Mucosa of stomach (tissue), 1 donor: ENCODE results near the gene SEL1L.
"Not testable (repeated sequence)": the region's sequence is repeated elsewhere in the genome, so short reads cannot be mapped to it uniquely, and the experiment has no call there.

ENCODE experiments used
- H3K27me3 ChIP-seq: one replicate; pipeline ENCODE4 v1.7.0; 2013; ENCODE audit warnings: mild to moderate bottlenecking, low read length; ENCODE audit not compliant: control insufficient read depth, insufficient read depth
- H3K36me3 ChIP-seq: one replicate; pipeline ENCODE4 v1.7.0; 2013; ENCODE audit warnings: low read length; ENCODE audit not compliant: control insufficient read depth, insufficient read depth
- H3K4me1 ChIP-seq: one replicate; pipeline ENCODE4 v1.7.0; 2013; ENCODE audit warnings: mild to moderate bottlenecking, low read length; ENCODE audit not compliant: control insufficient read depth, insufficient read depth
- H3K4me3 ChIP-seq: one replicate; pipeline ENCODE4 v1.7.0; 2013; ENCODE audit warnings: low read length
- H3K9ac ChIP-seq: one replicate; pipeline ENCODE4 v1.7.0; 2013; ENCODE audit warnings: mild to moderate bottlenecking, low read length, moderate library complexity
- H3K9me3 ChIP-seq: one replicate; pipeline ENCODE4 v1.7.0; 2013; ENCODE audit warnings: mild to moderate bottlenecking, low read length, moderate library complexity; ENCODE audit not compliant: control insufficient read depth
- donor health status: Pancreatic carcinoma.

Gene SEL1L

DNA sequence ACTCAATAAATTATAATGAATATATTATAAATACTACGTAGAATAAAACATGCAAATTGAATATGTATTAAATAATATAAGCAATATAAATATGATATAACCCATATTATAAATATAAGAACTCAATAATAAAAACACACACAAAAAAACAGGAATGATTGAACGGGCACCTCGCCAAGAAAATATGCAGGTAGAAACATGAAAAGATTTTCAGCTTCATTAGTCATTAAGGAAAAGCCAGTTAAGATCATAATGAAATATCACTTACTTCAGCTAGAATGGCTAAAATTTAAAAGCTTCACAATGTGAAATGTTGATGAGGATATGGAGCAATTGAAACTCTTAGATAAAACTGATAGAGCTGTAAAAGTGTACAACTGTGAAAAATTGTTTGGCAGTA lies 17.8 kb upstream of the SEL1L start:
- Histone ChIP-seq H3K4me3 (no peak overlapping the region), H3K4me1 (no peaks in the 10 kb centered on the region), H3K36me3 (no peaks in the 10 kb centered on the region), H3K9me3 (no peaks in the 10 kb centered on the region), H3K9ac (no peak overlapping the region), H3K27me3 (no peaks in the 10 kb centered on the region)

DNA sequence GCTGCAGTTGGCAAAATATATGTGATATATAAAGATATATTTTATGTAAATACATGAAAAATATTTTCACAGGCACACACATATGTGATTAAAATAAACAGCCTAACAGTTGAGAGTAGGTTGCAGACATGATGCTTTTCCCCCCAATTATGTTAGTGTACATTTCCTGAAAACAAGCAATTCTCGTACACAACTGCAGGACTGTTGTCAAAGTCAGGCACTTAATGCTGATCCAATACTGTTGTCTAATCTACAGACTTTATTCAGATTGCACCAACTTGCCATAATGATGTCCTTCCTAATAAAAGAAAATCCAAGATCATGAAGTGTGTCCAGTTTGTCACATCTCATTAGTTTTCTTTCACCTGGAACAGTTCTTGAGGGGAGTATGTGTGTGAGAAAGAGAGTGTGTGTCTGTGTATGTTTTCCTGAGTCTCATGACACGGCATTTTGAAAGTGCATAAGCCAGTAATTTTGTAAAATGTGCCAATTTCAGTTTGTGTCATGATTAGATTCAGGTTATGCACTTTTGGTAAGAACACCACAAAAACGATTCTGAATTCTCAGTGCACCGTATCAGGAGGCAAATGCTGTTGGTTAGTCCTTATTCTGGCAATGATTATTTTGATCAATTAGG lies 16.5 kb upstream of the SEL1L start:
- H3K9ac ChIP-seq: no peak overlapping the region

DNA sequence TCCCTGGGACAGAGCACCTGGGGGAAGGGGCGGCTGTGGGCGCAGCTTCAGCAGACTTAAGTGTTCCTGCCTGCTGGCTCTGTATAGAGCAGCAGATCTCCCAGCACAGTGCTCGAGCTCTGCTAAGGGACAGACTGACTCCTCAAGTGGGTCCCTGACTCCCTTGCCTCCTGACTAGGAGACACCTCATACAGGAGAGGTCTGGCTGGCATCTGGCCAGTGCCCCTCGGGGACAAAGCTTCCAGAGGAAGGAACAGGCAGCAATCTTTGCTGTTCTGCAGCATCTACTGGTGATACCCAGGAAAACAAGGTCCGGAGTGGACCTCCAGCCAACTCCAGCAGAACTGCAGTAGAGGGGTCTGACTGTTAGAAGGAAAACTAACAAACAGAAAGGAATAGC lies 7.6 kb upstream of the SEL1L start:
- H3K9me3 ChIP-seq, H3K4me1 ChIP-seq, H3K36me3 ChIP-seq, H3K4me3 ChIP-seq, H3K9ac ChIP-seq, H3K27me3 ChIP-seq: not testable (repeated sequence)

More for the DNA sequence above, 16.5 kb upstream of the SEL1L start:
- H3K4me1 ChIP-seq: no peaks in the 10 kb centered on the region
- no peak overlapping the region for H3K4me3 ChIP-seq
- H3K27me3 ChIP-seq: no peaks in the 10 kb centered on the region
- H3K9me3 ChIP-seq: no peaks in the 10 kb centered on the region
- no peaks in the 10 kb centered on the region for H3K36me3 ChIP-seq

DNA sequence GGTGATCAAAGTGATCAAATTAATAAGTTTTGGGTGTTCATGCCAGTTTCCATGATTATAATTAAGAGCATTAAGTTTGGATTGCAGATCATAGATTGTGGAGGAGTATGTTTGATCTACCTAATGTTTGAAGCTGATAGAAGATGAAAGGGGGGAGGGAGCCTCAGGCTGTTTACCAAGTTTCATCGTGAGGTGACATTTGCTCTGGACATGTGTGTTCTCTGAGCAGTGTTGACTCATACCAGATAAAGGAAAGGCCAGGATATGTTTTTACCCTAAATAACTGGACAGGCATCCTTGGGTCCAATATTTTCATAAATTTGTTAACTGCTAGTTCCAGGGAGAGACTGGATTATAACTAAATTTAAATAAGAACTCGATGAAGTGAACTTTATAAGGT lies 3.5 kb upstream of the SEL1L start:
- no peaks in the 10 kb centered on the region for H3K36me3 ChIP-seq
- no peaks in the 10 kb centered on the region for H3K9me3 ChIP-seq
- no peak overlapping the region for H3K9ac ChIP-seq
- H3K4me3 ChIP-seq: no peak overlapping the region
- H3K27me3 ChIP-seq: no peaks in the 10 kb centered on the region
- H3K4me1 ChIP-seq: peaks cover 24% of the 10 kb centered on the region

DNA sequence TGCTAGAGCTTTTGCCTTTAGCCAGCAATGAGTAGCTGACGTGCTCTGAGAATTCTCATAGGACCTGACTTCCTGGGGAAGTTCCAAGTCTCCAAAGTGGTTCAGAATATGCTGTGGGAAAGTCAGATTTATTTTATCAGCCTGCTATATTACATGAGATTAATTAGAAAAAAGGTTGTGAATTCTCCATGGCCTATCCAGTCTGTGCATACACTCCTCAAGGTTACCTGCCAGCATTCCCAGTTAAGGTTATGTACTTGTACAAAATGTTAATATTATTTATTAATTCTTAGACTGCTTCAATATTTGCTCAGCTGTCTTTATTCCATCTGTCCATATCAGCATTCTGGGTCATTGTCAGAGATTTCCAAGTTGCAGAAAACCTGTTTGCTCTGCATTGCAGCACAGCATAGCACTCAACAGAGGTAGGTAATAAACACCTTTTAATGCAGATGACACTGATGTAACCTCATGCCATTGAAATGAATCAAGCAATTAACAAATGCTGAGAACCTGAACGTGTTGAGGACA lies 2.7 kb upstream of the SEL1L start:
- Histone ChIP-seq H3K4me3 (no peak overlapping the region), H3K9ac (no peak overlapping the region), H3K9me3 (no peaks in the 10 kb centered on the region), H3K4me1 (peaks cover 29% of the 10 kb centered on the region), H3K27me3 (no peaks in the 10 kb centered on the region), H3K36me3 (no peaks in the 10 kb centered on the region)

DNA sequence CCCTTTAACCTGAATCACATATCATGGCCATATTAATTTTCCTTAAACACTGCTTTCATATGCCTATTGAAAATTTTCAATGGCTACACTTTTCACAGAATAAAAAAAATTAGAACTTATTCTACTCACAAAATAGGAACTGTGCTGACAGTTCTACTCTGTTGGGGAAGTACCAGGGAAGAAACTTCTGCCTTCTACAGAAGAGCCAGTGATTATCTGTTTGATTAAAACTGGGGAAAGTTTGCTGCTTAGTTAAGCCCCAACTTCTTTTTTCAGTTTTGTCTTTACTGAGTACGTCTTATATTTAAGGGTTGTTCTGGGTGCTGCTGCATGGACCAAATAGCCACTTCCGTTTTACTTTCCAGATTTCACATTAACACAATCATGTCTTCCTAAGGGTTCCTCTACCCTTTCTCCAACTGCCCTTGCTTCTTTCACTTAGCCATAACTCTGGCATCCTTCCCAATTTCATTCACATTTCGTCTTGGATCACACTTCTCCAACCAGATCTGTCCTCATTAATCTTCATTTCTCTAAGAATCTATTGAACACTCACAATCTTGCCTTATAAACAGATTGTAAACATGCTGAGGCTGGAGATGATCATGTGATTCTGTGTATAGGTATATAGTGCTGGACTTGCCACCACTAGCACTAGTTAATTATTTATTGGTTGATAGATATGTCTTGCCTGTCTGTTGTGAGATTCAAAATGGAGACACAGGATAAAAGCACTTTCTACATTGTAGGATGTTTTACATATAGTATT lies 1.9 kb upstream of the SEL1L start:
- Histone ChIP-seq H3K4me3 (no peak overlapping the region), H3K4me1 (peaks cover 29% of the 10 kb centered on the region), H3K9me3 (no peaks in the 10 kb centered on the region)

DNA sequence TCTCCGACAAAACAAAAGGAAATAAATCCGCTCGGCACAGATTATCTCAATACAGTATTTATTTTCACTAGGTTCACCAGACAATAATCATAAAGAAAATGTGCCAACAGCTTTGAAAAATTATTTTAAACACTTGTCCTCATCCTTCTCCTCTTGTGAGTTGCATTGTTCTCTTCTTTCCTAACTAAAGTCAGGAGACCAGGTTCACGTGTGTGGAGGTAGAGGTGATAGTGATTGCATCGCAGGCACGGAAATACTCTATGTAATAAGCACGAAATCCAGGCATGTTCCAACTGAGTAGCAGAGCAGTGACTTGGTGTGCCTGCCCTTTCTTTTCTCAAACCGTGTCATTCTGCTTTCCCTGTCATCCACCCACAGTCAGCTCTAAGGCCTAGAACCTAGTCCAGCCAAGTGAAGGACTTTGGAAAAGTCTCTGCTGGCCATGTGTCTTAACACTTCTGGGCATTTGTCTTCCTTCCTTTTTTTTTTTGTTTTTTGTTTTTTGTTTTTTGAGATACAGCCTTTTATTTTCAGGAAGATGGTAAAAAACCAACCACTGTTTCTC lies 939 bp upstream of the SEL1L start:
- H3K4me3 ChIP-seq: no peak overlapping the region
- no peak overlapping the region for H3K9ac ChIP-seq
- H3K36me3 ChIP-seq: no peaks in the 10 kb centered on the region
- peaks cover 35% of the 10 kb centered on the region for H3K4me1 ChIP-seq
- no peaks in the 10 kb centered on the region for H3K9me3 ChIP-seq
- H3K27me3 ChIP-seq: no peaks in the 10 kb centered on the region

More for the DNA sequence above, 1.9 kb upstream of the SEL1L start:
- Histone ChIP-seq H3K36me3 (no peaks in the 10 kb centered on the region), H3K9ac (no peak overlapping the region), H3K27me3 (no peaks in the 10 kb centered on the region)

DNA sequence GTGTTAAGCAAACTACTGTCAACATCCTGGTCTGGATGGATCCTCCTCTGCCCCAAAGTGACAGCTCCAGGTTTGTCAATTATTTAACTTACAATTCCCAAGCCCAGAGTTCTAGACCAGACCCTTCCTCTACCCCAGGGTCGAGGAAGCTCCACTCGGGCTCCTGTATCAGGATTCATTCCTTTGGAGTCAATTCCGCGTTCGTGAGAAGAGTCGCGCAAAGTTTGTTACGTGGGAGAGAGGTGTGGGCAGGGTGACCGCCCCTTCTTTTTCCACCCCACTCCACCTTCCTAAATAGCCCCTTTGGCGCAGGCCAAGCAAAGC lies 479 bp downstream of the SEL1L start:
- H3K9me3 ChIP-seq: no peaks in the 10 kb centered on the region
- H3K4me1 ChIP-seq: peaks cover 35% of the 10 kb centered on the region
- H3K9ac ChIP-seq: peak overlapping the region; percentile 93
- peak overlapping the region; percentile 83 for H3K4me3 ChIP-seq
- H3K36me3 ChIP-seq: no peaks in the 10 kb centered on the region
- H3K27me3 ChIP-seq: no peaks in the 10 kb centered on the region

DNA sequence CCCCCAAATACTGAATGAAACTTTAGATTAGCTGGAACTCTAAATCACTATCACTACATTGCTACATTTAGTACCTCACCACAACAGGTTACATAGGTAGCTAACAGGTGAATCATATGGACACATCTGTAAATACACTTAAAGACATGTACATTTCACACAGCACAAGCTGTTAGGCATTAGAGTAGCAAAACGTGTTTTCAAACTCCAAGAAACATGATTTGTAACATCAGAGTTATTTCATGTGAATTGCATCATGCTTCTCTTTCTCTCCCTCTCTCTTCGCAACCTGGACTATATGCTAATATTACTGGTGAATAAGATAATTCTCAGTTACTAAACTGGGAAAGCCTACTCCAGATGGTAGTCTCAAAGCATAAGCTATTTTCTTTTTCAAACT lies 4.3 kb downstream of the SEL1L start:
- Histone ChIP-seq H3K36me3 (no peaks in the 10 kb centered on the region), H3K27me3 (no peaks in the 10 kb centered on the region)

DNA sequence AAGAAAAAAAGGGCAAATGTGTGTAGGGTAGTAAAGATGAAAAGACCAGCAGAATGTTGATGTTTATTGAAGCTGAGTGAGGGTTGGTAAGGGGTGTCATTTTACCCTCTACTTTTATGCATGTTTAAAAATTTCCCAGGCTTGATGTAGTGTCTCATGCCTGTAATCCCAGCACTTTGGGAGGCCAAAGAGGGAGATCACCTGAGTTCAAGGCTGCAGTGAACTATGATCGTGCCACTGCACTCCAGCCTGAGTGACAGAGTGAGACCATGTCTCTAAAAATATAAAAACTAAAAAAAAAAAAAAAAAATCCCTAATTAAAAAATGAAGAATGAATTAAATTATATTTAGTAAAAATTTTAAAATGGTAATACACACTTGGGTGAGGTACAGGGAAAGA lies 8.5 kb downstream of the SEL1L start:
- Histone ChIP-seq H3K9me3 (no peaks in the 10 kb centered on the region), H3K27me3 (no peaks in the 10 kb centered on the region), H3K36me3 (no peaks in the 10 kb centered on the region), H3K4me3 (no peak overlapping the region), H3K9ac (no peak overlapping the region), H3K4me1 (peaks cover 12% of the 10 kb centered on the region)

More for the DNA sequence above, 4.3 kb downstream of the SEL1L start:
- H3K4me3 ChIP-seq: no peak overlapping the region
- no peak overlapping the region for H3K9ac ChIP-seq
- peaks cover 17% of the 10 kb centered on the region for H3K4me1 ChIP-seq
- H3K9me3 ChIP-seq: no peaks in the 10 kb centered on the region

DNA sequence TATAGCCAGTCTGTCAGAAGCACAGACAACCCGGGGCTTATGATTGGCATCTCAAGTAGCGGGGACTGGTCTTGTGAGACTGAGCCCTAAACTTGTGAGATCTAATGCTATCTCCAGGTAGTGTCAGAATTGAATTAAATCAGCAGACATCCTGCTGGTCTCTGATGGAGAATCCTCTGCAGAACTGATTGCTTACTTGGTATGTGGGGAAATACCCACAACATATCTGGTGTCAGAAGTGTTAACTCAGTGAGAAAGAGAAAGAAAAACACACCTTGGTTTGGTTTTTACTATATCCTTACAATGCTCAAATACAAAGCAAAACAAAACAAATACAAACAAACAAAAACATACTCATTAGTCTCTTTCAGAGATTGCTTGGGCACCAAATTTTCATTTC lies 10.0 kb downstream of the SEL1L start:
- no peaks in the 10 kb centered on the region for H3K9me3 ChIP-seq

DNA sequence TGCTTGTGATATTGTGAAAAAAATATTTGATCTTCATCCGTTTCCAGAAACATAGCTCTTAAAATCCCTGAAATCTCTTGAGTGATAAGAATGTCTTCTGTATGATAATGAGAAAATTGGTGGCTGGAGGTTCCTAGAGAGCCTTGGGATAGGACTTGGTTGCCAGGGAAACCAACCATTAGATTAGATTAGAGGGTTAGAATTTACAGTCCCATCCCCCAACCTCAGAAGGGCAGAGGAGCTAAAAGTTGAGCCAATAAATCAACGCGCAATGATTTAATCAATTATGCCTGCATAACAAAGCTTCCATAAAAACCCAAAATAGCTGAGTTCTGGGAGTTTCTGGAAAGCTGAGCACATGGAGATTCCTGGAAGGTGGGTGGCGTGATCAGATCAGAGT lies 10.6 kb downstream of the SEL1L start:
- Histone ChIP-seq H3K9ac (no peak overlapping the region), H3K4me1 (peaks cover 17% of the 10 kb centered on the region), H3K36me3 (no peaks in the 10 kb centered on the region), H3K4me3 (no peak overlapping the region), H3K27me3 (no peaks in the 10 kb centered on the region), H3K9me3 (no peaks in the 10 kb centered on the region)

More for the DNA sequence above, 10.0 kb downstream of the SEL1L start:
- Histone ChIP-seq H3K4me1 (peaks cover 17% of the 10 kb centered on the region), H3K36me3 (no peaks in the 10 kb centered on the region), H3K9ac (no peak overlapping the region), H3K4me3 (no peak overlapping the region), H3K27me3 (no peaks in the 10 kb centered on the region)
